ENCODE measurements around the gene KIN.
"Not testable (repeated sequence)": the region's sequence is repeated elsewhere in the genome, so short reads cannot be mapped to it uniquely, and the experiment has no call there.

The KIN gene

GRCh38 chr10:7787857-7788638 is at the start of gene KIN, which contains the start of gene ATP5F1C:
TSS of gene KIN (minus strand) at chr10:7787993. CDS start at chr10:7787933, 60 bp downstream.
TSS of gene ATP5F1C (plus strand) at chr10:7788177. CDS start at chr10:7788208, 31 bp downstream.
- DNase-seq (ENCODE audit: low spot score), result peak; percentile 98

GRCh38 chr10:7836571-7836970 is 48.8 kb upstream of the KIN start:
- DNase-seq (ENCODE audit: low spot score), result no peak

- no peak for DNase-seq (ENCODE audit: low spot score)
Measured at GRCh38 chr10:7834262-7834661, 46.5 kb upstream of the KIN start.

GRCh38 chr10:7833210-7833609 is 45.4 kb upstream of the KIN start:
- no peak for DNase-seq (ENCODE audit: low spot score)

- DNase-seq (ENCODE audit: low spot score), result no peak
Measured at GRCh38 chr10:7832060-7832459, 44.3 kb upstream of the KIN start.

- no peak for DNase-seq (ENCODE audit: low spot score)
Measured at GRCh38 chr10:7829289-7829834, 41.6 kb upstream of the KIN start.

- no peak for DNase-seq (ENCODE audit: low spot score)
Measured at GRCh38 chr10:7826971-7827370, 39.2 kb upstream of the KIN start.

- DNase-seq (ENCODE audit: low spot score), result no peak
Measured at GRCh38 chr10:7824251-7824650, 36.5 kb upstream of the KIN start.

- peak; percentile 24 for DNase-seq (ENCODE audit: low spot score)
Measured at GRCh38 chr10:7819121-7819460, 31.3 kb upstream of the KIN start.

GRCh38 chr10:7818295-7819120 is 30.7 kb upstream of the KIN start, which contains the start of gene TAF3:
TSS of gene TAF3 (plus strand) at chr10:7818505. CDS start at chr10:7818710, 205 bp downstream.
- DNase-seq (ENCODE audit: low spot score), result peak; percentile 81

- DNase-seq (ENCODE audit: low spot score), result no peak
Measured at GRCh38 chr10:7817984-7818294, 30.1 kb upstream of the KIN start.

- no peak for DNase-seq (ENCODE audit: low spot score)
Measured at GRCh38 chr10:7817576-7817975, 29.8 kb upstream of the KIN start.

- DNase-seq (ENCODE audit: low spot score), result no peak
Measured at GRCh38 chr10:7813481-7813880, 25.7 kb upstream of the KIN start.

GRCh38 chr10:7811743-7812142 is 23.9 kb upstream of the KIN start:
- not testable (repeated sequence) for DNase-seq (ENCODE audit: low spot score)

GRCh38 chr10:7811000-7811399 is 23.2 kb upstream of the KIN start:
- no peak for DNase-seq (ENCODE audit: low spot score)

- DNase-seq (ENCODE audit: low spot score), result no peak
Measured at GRCh38 chr10:7810443-7810842, 22.6 kb upstream of the KIN start.

- no peak for DNase-seq (ENCODE audit: low spot score)
Measured at GRCh38 chr10:7808686-7809267, 21.0 kb upstream of the KIN start.

- no peak for DNase-seq (ENCODE audit: low spot score)
Measured at GRCh38 chr10:7804741-7805140, 16.9 kb upstream of the KIN start.

GRCh38 chr10:7804216-7804615 is 16.4 kb upstream of the KIN start:
- no peak for DNase-seq (ENCODE audit: low spot score)

GRCh38 chr10:7802606-7803005 is 14.8 kb upstream of the KIN start:
- no peak for DNase-seq (ENCODE audit: low spot score)

- DNase-seq (ENCODE audit: low spot score), result peak; percentile 69
Measured at GRCh38 chr10:7797582-7797981, 9.8 kb upstream of the KIN start.

- no peak for DNase-seq (ENCODE audit: low spot score)
Measured at GRCh38 chr10:7795605-7796004, 7.8 kb upstream of the KIN start.

Data from COLO829 (cell line).